Neural cell (in vitro differentiated cells): ENCODE results near the gene MIPOL1.

Experiments used
- EP300 ChIP-seq: fragments of 450-650 bp; conservative IDR thresholded peaks from 2 replicates; pipeline ENCODE4 v1.6.1; 2014; ENCODE audit warnings: antibody characterized with exemption, mild to moderate bottlenecking, moderate library complexity; ENCODE audit not compliant: poor library complexity, severe bottlenecking
- EZH2 ChIP-seq: fragments of 200-600, 300-800 bp; shearing (Covaris generic), sonication (generic); IDR thresholded peaks from 2 replicates; pipeline ENCODE4 v1.6.1; 2014; ENCODE audit warnings: antibody characterized with exemption, low read length, borderline replicate concordance, mild to moderate bottlenecking; ENCODE audit not compliant: insufficient read depth, poor library complexity, severe bottlenecking
- RAD21 ChIP-seq: fragments of 450-650 bp; conservative IDR thresholded peaks from 2 replicates; pipeline ENCODE4 v1.6.1; 2014; ENCODE audit warnings: antibody characterized with exemption, mild to moderate bottlenecking, moderate library complexity
- REST ChIP-seq: IDR thresholded peaks from 2 replicates; pipeline ENCODE4 v1.6.1; 2012; ENCODE audit warnings: borderline replicate concordance
- TAF1 ChIP-seq: IDR thresholded peaks from 2 replicates; pipeline ENCODE4 v1.6.1; 2012; ENCODE audit warnings: low read depth
- TF ChIP-seq, protein P1 (sequence below): fragments of 450-650 bp; IDR thresholded peaks from 2 replicates; pipeline ENCODE4 v1.5.1; 2014; ENCODE audit warnings: antibody characterized with exemption, mild to moderate bottlenecking, moderate library complexity; ENCODE audit not compliant: poor library complexity, severe bottlenecking

DNA sequence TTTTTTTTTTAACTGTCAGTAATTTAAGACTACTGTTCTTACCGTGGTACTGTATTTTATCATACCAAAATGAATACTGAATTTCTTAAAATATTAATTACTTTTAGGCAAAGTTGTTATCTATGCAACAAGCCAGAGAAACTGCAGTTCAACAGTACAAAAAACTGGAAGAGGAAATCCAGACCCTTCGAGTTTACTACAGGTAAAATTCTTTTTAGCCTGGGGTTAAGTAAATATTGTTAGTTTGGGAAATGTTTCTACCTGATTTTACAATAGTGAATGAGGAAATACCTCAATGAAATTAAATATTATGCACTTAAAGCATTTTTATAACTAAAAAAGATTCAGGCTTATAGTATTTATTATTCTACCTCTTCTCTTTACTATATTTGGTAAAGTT is 225.0 kb downstream of the MIPOL1 start:
- TF ChIP-seq, protein P1, sequence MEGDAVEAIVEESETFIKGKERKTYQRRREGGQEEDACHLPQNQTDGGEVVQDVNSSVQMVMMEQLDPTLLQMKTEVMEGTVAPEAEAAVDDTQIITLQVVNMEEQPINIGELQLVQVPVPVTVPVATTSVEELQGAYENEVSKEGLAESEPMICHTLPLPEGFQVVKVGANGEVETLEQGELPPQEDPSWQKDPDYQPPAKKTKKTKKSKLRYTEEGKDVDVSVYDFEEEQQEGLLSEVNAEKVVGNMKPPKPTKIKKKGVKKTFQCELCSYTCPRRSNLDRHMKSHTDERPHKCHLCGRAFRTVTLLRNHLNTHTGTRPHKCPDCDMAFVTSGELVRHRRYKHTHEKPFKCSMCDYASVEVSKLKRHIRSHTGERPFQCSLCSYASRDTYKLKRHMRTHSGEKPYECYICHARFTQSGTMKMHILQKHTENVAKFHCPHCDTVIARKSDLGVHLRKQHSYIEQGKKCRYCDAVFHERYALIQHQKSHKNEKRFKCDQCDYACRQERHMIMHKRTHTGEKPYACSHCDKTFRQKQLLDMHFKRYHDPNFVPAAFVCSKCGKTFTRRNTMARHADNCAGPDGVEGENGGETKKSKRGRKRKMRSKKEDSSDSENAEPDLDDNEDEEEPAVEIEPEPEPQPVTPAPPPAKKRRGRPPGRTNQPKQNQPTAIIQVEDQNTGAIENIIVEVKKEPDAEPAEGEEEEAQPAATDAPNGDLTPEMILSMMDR: no peak
- TF ChIP-seq EZH2: no peak
- no peak for TF ChIP-seq EP300
- TF ChIP-seq RAD21: no peak
- no peak for TF ChIP-seq REST
- TF ChIP-seq TAF1: no peak
